Activated naive CD4-positive, alpha-beta T cell treated with anti-CD3 and anti-CD28 coated beads, Interleukin-2, amount 50 U/mL, for 16 hours (primary cell): ENCODE data around the gene ZNF750.

ENCODE experiments used
- DNase-seq: peaks from one replicate; pipeline ENCODE4 v3.0.0-alpha.2; 2020

The ZNF750 gene

DNA sequence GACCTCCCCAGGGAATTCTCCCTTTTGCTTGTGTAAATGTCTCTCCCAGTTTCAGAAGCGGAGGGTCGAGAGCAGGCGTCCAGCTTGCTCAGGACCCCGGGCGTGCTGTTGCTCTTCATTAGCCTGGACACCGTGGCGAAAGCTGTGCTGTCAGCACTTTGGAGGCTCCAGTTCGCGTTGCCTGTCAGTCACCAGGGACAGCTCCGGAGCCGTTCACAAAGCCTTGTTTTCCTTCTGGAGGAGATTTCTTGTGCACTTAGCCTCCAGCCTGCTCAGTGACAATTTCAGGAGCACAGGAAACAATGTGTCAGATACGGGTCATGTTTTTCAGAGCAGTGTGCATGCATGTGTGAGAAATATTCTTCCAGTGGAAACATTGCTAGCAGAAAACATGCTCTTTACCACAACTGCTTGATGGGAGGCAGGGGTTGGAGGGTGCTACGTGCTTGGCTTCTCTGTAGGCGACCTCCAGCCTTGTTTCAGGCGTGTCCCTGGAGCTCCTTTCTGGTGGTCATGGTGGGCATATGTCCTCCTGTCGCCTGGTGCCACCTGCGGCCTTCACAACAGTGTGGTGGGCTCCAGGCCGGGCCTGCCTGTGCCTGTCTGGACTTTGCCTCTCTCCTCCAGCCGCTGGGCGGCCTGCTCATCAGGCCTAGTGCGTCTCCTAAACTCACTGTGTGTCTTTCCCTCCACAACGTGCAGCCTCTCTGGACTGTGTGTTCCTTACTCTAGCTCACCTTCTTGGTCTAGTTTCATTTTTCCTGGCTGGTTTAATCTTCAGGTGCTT lies 29.0 kb downstream of the ZNF750 start:
- DNase-seq, result no peak

DNA sequence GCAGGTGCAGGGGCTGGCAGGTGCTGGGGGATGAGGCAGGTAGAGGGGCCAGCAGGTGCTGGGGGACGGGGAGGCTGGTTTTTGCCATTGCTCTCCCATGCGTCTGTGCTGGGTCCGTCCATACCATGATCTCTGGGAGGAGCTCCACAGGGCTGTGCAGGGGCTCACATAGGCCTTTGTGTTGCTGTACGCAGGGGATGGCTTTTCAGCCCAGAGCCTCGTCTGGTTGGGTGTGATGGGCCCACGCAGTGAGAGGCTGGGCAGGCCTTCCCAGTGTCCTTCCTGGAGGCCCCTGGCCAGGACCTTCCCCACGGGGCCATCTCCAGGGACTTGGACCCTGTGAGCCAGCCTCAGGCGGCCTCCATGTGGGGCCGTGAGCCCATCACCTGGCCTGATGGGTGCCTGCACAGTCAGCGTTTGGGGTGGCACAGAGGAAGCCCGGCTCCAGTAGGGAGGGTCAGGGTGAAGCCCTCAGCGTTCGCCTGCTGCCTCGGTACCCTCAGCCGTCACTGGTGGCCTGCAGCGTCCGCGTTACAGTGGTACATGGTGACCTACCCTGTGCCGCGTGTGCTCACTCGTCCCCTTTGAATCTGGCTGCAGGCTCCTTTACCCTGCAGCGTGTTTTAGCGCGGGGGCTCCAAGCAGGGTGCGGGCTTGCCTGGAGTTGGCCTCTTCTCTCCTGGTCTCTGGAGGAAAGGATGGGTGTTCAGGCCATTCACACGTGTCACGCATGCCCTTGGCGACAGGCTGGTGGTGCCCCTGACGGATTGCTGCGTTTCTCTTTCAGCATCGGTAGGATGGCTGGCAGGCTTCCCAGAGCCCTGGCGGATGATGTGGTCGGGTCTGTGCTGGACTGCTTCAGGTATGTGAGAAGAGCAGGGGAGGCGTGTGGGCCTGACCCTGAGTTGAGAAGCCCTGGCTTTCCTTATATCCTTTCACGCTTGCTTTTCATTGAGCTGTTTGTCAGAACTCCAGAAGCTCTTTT lies 30.6 kb downstream of the ZNF750 start:
- DNase-seq, result no peak

DNA sequence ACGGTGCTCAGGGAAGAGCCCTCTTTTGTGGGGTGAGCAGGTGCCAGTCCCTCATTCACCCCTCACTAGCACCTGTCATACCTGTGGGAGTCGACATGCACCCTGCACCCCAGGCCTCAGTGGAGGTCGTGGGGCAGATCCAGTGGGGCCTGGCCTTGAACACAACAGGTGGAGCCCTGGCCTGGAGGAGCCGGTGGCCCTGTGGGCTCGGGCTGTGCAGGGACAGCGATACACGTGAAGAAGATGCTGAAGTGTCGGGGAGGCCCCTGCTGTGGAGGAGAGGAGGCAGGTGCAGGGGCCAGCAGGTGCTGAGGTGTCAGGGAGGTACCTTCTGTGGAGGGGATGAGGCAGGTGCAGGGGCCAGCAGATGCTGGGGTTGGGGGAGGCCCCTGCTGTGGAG lies 31.8 kb downstream of the ZNF750 start:
- DNase-seq, result no peak

DNA sequence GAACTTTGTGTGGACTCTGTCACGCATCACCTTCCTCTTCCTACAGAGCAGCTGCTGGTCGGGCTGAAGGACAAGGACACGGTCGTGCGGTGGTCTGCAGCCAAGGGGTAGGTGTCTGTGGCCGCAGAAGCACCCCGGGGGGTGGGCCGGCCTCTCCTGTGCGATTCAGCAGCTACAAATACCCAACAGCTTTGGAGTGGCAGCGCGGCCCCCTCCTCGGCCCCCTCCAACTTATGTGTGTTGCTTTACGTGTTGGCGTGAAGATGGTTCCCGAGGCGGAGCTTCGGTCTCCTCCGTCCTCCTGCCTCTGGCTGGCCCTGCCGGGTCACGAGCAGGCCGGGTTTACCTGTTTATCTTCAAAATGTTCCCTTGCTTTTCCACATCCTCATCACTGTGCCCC lies 32.3 kb downstream of the ZNF750 start:
- DNase-seq, result no peak

DNA sequence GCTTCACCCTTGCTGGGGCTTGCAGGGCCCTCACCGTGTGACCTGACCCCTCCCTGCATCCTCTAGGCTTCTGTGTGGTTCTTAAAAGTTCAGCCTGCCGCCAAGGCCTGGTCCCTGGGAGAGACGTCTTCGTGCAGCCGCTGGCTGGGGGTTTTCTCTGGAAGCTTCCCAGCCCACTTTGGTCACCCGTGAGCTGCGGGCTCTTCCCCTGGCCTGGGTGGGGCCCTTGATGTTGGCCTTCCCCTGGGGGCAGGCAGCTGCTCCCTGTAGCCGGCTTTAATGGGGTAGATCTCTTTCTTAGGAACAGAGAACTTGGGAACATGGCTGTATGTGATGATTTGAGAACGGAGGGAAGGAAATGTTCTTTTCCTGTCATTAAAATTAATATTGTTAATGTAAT lies 32.7 kb downstream of the ZNF750 start:
- DNase-seq, result no peak

DNA sequence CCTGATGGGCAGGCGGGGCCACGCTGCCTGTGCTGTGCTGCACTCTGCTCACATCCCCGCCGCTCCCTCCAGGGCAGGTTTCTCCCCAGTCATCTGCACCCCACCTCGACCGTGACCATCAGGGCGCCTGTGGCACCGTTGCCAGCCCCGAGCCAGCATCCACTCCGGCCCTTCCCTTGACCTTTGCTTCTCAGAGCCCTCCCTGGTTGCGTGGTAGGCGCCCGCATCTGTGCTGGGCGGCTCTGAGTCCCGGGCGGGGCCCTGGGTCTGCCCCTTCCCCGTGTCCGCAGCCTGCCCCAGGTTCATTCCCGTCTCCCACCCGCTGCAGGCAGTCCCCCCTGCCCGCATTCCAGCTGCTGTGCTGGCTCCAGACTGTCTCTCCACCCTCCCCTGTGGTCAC lies 33.2 kb downstream of the ZNF750 start:
- no peak for DNase-seq

DNA sequence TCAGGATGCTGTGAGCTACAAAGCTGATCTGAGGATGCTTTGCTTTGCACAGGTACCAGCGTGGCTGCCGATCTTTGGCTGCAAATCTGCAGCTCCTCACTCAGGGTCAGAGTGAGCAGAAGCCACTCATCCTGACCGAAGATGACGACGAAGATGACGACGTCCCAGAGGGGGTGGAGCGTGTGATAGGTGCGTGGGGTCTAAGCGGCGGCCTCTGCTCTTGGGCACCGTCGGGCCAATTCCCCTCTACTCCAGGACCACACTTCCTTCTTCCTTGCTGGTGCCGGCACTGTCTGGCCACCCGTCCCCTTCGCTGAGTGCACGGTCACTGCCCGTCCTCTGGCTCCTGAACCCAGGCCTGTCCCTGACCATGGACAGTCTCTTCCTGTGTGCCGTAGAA lies 34.0 kb downstream of the ZNF750 start:
- no peak for DNase-seq

DNA sequence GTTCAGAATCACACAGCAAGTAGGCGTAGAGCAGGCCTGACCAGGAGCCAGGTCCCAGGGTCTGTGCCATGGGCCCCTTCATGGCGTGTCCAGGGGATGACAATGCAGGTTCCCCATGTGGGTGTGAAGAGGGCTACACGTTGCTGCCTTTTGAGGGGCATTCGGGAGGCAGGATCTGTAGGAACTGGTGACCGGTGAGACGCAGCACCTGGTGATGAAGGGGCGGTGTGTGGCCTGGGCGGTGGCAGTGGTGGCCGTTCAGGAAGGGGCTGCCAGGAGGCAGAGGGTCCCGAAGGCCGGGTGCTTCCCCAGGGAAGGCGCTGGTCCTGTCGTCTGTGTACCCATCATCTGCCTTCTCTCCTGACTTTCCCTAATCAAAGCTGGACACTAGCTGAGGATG lies 34.6 kb downstream of the ZNF750 start:
- no peak for DNase-seq

DNA sequence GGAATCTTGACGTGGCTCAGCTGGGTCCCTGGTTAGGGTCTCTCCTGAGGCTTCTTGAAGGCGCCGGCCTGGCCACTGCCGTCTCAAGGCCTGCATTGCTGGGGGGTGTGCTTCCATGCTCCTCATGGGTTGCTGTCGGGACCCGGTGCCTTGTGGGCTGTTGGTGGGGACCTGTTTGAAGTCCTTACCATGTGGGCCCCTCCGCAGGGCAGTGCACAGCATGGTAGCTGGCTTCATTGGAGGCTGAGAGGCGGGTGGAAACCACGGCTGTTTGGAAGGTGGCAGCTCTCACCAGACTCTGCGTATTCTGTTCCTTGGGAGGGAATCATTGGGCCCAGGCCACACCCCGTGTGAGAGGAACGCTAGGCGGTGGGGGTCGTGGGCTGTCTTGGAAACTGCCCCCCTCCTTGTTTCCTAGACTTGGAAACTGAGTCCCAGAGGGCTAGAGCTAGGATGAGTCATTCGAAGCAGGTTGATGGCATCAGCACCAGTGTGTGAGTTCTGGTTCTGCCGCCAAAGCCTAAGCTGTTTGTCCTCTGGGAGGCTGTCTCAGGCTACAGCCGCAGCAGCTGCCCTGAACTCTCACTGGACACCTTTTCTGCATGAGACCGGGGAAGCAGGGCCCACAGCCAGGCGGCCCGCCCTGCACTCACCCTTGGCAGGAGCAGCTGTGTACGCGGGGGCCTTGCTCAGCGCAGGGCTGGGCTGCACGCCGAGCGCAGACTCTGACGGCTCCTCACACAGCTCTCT lies 35.2 kb downstream of the ZNF750 start:
- DNase-seq, result no peak

DNA sequence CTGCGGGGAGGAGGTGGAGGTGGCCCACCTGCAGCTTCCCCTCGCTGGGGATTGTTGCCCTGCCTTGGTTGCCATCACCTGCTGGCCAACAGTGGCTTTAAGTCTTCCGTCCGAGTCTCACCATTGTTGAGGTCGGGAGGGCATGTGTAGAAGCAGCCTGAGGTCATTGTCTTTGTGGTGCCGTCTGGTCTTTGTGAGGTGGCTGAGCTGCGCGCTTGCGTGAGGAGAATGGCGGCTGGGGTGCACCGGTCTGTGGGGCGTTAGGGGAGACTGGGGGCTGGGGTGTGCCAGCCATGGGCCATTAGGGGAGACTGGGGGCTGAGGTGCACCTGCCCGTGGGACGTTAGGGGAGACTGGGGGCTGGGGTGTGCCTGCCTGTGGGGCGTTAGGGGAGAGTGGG lies 36.2 kb downstream of the ZNF750 start:
- no peak for DNase-seq

DNA sequence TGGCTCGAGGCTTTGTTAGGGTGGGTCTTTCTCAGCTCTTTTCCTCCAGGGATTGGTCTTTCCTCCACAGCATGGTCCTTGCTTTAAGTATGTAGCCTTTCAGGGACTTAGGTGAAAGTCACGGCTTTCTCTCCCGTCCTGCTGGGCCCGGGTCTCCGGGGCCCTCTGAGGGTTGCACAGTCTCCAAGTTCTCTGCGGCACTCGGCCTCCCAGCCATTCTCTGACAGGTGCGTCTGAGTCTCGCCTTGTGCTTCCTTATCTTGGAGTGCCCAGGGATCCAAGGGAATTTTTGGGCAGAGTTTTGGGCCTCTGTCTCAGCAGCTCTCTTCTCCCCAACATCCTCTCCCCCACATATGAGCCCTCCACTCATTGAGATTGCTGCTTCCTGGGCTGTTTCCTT lies 36.6 kb downstream of the ZNF750 start:
- no peak for DNase-seq

DNA sequence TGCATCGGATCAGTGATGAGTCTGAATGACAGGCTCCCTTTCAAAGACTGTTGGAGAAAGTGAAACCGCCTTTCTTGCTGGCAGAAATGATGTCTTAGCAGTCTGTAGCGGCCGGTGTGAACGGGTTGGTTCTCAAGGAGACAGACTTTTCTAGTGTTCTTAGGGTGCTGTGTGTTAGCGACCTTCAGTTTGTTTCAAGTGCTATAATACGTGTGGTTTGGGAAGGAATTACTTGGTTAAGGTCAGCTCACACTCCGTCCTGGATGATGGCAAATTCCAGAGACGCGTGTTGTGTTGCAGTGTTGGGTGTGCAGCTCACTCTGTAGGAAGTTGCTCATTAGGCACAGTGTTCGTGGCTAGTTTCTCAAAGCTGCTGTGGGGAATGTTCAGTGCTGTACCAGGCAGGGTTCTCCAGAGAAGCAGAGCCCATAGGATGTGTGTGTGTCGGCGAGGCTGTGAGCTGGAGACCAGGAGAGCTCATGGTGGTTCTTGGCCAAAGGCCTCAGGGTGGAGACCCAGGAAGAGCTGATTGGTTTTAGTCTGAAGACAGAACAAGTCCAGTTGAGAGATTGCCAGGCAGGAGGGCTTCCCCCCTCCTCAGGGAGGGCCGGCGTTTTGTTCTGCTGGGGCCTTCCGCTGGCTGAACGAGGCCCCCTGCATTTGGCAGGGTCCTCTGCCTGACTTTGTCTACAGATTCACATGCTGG lies 37.6 kb downstream of the ZNF750 start:
- DNase-seq, result no peak

DNA sequence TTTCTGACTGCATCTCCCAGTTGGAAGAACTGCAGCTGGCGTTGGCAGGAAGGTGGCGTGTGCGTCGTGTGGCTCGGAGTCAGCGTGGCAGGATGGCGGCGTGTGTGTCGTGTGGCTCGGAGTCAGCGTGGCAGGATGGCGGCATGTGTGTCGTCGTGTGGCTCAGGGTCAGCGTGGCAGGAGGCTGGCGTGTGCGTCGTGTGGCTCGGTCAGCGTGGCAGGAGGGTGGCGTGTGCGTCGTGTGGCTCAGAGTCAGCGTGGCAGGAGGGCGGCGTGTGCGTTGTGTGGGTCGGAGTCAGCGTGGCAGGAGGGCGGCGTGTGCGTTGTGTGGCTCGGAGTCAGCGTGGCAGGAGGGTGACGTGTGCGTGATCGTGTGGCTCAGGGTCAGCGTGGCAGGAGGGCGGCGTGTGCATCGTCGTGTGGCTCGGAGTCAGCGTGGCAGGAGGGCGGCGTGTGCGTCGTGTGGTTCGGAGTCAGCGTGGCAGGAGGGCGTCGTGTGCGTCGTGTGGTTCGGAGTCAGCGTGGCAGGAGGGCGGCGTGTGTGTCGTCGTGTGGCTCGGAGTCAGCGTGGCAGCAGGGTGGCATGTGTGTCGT lies 38.3 kb downstream of the ZNF750 start:
- DNase-seq, result no peak

DNA sequence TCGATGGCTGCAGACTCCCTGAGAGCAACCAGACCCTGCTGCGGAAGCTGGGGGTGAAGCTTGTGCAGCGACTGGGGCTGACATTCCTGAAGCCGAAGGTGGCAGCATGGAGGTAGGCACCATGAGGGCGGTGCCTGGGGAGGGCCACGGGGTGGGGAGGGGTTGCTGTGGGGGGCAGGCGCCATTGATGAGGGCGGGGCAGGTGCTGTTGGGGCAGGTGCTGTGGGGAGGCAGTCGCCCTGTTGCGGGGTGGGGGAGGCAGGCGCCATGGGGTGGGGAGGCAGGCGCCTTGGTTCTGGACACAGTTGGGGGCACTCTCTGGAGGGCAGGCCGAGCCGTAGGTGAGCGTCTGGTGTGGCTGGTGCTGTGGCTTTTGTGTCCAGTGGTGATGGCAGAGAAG lies 38.9 kb downstream of the ZNF750 start:
- DNase-seq, result no peak

DNA sequence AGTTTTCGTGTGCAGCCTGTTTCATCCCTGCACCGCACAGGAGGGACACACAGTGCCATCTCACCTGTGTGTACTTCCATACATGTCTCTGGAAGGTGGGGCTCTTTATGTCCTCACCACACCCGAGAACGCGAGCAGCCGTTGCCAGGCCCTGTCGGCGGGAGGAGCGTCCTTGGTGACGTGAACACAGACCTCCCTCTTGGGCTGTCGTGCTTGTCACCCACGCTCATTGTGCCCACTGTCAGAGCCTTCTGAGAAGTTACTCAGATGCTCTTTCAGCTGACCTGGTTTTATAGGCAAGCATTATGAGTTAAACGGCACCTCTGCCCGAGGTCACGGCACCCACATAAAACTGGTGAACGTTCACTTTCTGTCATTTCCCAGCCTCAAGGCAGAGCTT lies 40.2 kb downstream of the ZNF750 start:
- no peak for DNase-seq

DNA sequence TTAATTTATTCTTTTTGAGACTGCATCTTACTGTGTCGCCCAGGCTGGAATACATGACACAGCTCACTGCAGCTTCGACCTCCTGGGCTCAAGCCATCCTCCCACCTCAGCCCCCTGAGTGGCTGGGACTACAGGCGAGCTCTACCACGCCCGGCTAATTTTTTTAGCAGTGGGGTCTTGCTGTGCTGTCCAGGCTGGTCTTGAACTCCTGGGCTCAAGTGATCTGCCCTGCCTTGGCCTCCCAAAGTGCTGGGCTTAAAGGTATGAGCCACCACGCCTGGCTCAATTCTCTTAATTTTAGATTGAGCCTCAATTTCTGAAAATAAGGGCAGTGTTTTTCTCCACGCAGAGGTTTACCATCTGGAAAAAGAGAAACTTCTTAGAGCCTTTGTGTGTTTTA lies 41.1 kb downstream of the ZNF750 start:
- no peak for DNase-seq

DNA sequence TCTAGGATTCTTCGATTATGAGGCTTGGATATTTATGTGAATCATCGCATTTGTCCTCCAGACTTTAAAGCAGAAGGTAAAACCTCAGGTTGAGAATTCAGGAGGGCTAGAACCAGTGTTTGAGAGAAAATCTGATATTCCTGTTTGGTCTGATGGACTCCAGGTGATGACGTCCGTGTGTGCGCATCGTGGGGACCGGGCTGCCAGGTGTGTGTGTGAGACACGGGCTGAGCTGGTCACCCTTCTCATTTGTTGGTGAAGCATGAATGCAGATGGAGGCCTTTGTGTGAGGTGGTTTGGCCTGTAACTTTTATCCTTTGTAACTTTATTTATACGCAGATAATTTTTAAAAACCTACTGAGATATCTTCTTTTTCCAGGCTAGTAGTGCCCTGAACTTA lies 42.8 kb downstream of the ZNF750 start:
- no peak for DNase-seq

DNA sequence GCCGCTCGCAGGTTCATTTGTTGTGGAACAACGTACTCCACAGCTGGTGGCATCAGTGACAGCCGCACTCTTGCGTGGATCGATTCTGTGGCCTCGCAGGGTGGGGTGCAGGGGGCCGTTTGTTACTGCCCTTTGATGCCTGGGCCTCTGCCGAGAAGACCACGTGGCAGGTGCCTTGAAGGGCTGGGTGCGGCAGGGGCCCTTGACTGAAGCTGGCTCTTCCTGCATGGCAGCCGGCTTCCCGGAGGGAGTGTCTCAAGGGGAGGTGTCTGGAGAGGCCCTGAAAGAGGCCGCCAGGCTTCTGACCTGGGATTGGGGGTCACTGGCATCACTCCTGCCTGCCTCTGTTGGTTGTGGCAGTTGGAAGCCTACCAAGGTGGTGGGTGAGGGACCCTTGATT lies 44.2 kb downstream of the ZNF750 start:
- no peak for DNase-seq

DNA sequence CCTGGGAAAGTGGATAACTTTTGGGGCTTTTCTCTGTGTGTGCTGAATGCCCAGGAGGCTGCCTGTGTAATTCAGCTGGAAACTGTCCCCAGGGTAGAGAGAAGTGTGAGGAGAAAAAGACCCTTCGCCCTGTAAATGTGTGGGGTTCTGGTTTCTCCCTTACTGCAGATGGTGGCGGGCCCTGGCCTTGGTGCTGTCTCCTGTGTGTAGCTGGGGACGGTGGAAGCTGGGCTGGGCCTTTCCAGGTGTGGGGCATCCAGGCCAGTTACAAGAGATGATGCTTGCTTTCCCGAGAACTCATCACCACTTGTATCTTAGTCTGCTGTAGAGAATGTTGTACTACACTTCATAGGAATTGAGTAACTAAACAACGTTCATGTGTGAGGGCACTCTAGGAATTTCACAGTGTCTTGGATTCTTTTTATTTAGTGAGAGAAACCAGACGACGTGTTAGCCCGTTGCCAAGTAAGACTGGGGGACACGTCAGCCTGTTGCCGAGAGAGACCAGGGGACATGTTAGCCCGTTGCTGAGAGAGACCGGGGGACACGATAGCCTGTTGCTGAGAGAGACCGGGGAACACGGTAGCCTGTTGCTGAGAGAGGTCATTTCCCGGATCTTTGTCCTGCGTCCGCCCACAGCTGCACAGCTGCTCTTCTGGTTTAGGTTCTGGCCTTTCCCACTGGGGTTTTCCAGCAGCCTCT lies 44.9 kb downstream of the ZNF750 start:
- DNase-seq, result no peak

DNA sequence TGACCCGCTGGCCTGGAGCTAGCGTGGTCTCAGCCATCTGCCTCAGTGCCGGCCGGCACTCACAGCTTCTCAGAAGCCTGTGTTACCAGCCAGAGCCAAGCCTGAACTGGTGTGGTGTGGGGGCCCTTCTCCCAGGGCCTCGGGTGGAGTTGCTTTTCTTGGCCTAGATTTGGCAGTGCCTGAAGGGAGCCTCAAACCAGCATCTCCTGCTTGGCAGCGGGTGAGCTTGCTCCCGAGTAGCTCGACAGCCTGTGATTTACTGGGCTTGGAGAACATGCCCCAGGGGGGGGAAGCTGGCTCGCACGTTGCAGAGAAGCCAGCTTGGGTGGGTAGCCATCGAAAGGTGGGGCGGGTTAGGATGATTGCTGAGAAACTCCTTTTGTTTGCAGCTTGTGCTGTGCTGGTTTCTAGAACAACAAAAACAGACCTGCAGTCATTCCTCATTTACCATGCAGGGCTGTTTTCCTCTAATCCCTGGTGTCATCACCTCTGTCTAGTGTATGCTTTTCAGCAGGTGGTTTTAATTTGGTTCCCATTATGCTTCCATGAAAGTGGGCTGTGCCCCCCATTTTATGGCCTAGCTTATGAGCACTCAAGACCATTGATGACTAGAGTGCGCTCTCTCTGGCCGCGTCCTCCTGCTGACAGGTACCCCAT lies 45.7 kb downstream of the ZNF750 start:
- no peak for DNase-seq

DNA sequence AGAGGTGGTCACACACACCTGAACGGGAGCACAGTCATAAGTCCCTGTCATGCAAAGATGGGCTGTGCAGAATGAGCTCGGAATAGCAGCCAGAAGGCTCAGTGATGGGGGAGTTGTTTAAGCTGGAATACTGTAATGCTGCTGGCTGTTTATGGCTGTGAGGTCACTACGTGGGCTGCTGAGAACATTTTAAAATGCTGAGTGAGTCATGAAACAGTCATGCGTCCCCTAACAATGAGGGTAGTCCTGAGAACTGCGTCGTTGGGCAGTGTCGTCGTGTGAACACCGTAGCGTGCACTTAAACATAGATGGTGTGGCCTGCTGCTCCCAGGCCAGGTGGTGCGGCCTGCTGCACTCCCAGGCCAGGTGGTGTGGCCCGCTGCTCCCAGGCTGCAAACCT lies 48.3 kb downstream of the ZNF750 start:
- no peak for DNase-seq
